ENCODE results near the gene PPP1R13B. TPM values are rescaled to one million over a fixed set of nuclear protein-coding genes. Genes with fewer than 3 reads are reported as not detected.
A peak's percentile ranks its signal among the peaks of the same experiment; 100 is the strongest.
"Not testable (repeated sequence)": the region's sequence is repeated elsewhere in the genome, so short reads cannot be mapped to it uniquely, and the experiment has no call there.

Gene PPP1R13B
- total RNA-seq, 1 donor from 2014 or later: 35.9 TPM

DNA sequence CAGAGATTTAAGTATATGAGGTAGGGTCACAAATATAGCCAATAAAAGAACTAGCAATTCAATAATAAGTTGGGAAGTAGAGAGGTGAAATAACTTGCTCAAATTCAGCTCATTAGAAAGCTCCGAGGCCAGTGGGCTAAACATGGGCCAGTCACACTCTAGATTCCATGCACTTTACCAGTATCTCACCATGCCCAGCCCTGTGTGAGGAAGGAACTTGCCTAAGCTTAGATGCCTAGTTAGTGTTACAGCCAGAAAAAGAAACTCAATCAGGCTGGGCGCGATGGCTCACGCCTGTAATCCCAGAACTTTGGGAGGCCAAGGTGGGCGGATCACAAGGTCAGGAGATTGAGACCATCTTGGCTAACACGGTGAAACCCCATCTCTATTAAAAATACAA lies 71.1 kb downstream of the PPP1R13B start:
- not testable (repeated sequence) for ATAC-seq

DNA sequence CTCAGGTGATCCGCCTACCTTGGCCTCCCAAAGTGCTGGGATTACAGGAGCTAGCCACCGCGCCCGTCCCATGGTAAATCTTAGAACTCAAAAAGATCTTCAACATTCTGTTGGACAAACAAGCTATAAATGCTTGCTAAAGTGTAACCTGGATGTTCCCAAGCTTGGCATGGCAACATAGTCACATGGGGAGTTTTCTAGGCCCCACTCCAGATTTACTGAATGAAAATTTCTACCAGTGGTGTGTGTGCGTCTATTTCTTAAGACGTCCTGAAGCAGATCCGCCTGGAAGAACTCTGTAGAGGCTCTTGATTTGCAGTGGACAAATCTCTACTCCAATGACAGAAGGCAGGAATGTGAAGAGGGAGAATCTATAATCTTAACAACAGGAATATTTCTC lies 71.9 kb downstream of the PPP1R13B start:
- ATAC-seq: no peak

DNA sequence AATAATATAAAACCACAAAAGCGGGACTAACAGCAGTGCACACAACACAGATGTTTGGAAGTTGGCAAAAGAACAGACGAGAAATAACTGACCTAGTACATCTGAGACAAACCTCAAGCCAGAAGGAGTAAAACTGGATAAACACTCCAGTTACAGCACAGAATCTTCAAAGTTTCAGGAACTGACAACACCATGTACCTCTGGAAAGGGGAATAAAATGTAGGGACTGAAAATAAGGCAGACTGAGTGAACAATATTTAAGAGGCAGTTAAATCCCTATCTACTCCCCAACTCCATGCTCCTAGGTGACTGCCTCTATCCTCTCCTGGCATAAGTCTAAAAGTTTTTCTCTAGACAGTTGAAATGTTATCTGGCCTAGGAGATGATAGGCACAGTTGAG lies 73.9 kb downstream of the PPP1R13B start:
- no peak for ATAC-seq

DNA sequence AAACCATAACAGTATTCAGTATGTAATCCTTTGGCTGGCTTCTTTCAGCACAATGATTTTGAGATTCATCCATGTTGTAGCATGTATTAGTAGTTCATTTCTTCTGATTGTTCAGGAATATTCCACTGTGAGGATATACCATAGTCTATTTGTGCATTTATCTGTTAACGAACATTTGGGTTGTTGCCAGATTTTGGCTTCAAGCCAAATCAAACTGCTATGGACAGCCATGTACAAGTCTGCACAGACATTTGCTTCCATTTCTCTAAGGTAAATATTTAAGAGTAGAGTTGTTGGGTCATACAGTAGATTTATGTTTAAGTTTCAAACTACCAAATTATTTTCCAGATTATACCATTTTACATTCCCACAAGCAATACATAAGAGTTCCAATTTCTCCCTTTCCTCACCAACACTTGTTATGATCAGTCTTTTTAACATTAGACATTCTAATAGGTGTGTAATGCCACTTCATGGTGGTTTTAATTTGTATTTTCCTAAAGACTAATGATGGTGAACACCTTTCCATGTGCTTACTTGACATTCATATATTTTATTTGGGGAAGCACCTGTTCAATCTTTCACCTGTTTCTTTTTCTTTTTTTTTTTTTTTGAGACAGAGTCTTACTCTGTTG lies 75.2 kb downstream of the PPP1R13B start:
- no peak for ATAC-seq

DNA sequence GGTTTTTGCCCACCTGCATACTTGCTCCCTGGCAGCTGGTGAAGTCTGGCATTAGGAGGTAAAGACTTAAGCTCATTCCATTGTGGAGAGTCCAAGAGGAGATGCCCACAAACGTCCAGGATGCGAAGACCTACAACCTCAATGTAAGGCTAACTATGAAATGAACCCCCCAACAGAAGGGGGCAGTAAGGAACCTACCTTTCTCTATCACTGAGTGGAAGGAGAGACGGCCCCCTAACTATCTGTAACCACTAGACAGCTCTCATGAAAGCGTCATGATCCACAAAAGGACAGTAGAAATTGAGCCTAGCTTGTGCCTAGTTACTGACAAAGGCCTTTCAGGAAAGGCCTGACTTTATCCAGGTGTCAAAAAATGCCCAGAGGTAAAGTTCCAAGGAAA lies 76.5 kb downstream of the PPP1R13B start:
- no peak for ATAC-seq

DNA sequence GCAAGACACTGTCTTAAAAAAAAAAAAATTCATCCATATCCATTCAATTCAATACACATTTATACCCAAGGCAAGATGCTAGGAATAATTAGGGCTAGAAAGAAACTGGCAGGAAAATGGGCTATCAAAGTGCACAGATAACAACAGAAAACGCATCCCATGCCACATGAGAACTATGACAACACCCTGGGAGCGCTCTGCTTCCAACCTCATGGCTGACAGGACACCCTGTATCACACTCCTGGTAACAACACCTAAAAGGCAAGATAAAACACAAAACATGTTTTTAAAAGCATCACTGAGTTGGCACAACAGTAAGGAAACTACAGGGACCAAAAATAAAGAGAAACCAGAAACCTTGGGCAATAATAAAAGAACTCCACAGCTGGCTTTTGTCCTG lies 76.9 kb downstream of the PPP1R13B start:
- no peak for ATAC-seq

DNA sequence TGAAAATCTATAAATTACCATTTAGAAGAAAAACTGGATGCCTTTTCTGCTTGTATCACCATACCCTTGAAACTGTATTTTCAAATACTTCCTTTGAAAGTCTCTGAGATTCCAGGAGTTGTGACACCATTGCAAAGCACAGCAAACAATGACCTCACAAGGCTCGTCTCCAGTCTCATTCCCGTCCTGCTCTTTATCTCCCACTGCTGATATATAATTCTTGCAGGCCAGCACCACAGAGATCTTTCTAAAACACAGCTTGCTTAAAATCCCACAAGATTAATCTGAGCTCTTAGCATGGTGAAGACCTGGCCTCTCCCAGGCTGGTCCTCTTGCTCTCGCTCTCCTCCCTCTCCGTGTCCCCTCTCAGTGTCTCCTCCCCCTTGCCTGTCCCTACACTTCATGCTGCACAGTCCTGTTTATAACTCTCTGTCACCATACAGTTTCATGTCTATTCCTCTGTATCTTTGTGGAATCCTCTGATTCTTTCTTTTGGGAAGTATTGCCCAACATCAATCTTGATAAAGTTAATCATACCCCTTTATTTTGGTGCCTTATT lies 80.0 kb downstream of the PPP1R13B start:
- ATAC-seq: no peak

DNA sequence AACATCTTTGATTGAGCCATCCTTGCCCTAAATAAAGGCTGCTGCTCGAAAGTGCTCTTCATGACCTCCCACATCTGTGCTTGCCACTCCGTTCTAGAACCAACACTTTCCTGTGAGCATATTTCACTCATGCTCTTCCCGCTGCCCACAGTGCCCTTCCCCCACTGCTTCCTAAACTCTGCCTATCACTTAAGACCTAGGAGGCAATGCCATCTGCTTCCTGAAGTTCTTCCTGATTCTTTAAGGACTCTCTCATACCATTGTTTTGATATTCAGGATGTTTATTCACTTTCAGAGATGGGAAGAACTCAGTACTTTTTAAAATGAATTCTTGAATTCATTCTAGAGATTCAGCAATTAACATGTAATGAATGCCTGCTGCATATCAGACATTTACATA lies 81.8 kb downstream of the PPP1R13B start:
- no peak for ATAC-seq

DNA sequence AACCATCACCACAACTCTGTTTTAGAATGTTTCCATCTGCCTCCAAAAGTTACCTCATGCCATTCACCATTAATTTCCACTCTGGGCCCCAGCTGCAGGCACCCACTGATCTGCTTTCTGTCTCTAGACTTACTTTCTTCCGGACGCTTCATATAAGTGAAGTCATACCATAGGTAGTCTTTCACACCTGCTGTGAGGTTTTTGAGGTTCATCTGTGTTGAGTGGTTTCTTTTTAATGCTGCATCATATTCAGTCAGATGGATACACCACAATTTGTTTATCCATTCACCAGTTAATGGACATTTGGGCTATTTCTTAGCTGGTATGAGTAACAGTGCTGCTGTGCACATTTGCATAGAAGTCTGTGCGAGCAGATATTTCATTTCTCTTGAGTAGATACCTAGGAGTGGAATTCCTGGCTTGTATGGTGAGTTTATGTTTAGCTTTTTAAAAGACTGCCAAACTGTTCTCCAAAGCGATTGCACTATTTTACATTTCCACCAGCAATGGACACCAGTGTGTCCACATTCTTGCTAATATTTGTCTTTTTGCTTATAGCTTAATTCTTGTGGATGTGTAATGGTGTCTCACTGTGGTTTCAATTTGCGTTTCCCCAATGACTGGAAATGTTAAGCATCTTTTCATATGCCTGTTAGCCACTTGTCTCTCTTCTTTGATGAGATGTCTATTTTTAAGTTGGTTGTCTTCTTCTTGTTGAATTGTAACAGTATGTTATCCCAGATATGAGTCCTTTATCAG lies 83.5 kb downstream of the PPP1R13B start:
- ATAC-seq: no peak

DNA sequence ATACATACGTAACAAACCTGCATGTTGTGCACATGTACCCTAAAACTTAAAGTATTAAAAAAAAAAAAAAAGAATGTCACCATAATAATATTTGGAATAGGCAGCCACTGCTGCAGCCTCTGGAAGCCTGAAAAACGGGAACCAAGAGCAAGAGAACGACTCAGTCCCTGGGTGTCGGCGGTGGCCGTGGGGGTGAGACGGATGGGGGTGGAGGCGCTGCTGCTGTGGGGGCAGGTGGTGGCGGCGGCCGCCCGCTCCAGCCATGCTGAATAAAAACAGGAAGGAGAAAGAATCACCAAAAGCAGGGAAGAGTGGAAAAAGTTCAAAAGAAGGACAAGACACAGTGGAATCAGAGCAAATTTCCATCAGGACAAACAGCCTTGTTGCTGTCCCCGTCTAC lies 84.8 kb downstream of the PPP1R13B start:
- no peak for ATAC-seq

DNA sequence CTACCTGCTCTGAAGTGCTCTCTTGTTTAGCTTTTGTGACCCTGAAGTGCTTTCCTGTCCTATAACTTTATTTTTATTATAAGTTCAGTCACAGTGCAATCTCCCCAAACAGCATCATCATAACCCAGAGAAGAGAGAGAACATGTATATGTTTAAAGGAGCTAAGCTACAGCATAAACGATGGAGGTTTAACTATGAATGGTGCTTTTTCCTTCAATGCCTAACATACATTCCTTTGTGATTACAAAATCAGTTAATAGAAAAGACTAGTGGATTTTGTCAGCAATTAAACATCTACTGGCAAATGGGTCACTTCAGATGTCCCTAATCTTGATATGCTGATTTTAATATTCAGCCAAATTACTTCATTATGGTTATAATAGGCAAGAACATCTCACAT lies 85.3 kb downstream of the PPP1R13B start:
- ATAC-seq: no peak

DNA sequence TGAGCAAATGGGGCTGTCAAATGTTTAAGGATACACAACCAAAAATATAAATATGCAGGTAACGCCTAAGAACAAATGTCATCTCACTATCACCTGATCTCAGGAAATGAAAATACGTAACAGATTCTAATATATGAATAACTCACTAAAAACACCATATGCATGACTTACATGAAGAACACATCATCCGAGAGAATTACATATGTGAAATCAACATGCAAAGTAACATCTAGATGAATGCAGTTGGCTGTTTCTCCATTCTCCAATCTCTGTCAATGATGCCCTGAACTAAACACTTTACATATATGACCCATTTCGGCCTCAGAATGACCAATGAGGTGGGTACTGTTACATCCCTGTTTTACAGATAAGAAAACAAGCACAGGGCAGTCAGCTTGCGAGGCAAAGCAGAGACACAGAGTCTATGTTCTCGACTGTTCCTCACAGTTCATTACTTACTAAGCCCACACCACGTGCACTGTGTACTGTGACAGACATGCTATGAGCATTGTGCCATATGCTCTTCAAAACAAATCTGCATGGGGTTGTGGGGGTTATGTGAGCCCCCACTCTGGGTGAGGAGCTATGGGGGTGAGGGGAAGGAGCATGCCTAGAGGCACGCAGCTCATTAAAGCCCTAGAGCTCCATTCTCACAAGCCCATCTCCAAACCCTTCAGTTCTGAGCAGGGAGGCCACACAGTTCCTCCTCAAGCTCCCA lies 89.2 kb downstream of the PPP1R13B start:
- peak; percentile 26 for ATAC-seq

DNA sequence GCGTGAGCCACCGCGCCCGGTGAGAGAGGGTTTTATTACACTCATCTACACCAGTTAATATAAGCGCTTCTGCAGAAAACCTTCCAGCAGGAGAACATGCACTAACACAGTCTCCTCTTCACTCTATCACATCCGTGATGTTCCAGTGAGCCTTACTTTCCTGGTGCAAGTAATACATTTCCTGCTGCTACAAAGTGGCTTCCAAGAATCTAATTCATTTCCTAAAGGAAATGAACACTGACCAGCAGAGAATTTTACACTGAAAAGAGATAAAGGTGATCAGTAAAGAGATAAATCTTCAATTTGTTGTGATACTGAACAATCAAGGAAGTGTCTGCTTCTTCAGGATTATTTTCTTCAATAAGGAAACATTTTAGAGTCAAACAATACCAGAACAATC lies 92.3 kb downstream of the PPP1R13B start:
- no peak for ATAC-seq

DNA sequence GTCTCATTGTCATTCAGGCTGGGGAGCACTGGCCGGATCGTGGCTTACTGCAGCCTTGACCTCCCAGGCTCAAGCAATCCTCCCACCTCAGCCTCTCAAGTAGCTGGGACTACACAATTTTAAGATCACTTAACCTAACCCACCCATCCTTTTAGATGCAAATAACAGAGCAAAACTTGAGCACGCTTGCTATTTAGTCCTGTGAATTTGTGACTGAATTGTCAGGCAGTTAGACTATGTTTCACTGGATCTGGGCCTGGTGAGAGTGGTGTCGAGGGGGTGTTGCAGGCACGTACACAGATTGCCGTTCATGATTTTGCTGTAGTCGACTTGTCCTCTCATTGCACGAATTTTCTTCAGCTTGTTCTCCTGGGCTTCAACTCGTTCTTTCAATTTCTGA lies 93.6 kb downstream of the PPP1R13B start:
- no peak for ATAC-seq

DNA sequence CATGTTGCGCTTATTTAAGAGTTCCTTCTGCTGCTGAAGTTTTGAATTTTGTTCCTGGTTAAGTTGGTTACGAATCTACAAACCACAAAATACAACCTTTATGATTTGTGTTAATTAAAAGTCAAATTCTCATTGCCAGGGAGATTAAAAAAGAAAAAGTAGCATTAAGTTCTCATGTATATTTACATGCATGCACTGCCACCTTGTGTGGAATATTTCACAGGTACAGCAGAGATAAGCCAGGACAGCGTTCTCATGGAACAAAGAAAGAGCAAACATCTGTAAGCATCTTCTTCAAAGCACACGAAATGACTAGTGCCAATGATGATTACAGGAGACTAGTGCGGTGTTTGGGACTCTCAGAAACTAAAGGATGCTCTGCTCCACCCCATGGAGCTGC lies 97.5 kb downstream of the PPP1R13B start:
- ATAC-seq: no peak

DNA sequence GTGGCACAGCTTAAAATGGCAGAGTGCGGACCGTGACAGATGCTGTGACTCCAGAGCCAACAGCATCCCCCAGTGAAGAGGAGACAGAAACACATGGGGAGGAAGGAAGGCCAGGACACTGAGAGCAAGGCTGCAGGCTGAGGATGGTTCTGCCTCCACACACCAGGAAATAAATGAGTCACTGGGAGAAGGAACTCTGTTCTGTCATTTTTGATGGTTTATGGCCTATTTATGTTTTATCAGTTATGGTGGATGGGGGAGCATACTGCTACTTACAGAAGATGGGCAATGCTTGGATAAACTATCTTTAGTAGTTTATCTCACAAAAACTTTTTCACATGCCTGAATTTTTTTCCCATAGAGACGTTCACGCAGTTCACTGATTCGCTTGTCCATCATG lies 97.9 kb downstream of the PPP1R13B start:
- no peak for ATAC-seq

DNA sequence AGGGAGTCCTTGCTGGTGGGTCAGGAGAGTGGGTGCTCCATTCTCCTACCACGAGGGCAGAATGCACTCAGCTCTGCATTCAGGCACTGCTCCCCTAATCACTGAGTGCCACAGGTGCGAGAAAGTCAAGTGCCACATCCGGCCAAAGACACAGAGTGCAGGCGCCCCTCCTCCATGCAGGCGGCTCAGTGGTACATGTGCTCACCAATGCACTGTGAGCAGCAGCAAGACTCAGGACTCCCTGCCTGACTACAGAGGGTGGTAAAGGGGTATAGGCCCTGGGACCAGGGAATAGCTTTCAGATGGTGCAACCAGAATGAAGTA lies 98.9 kb downstream of the PPP1R13B start:
- ATAC-seq: no peak

DNA sequence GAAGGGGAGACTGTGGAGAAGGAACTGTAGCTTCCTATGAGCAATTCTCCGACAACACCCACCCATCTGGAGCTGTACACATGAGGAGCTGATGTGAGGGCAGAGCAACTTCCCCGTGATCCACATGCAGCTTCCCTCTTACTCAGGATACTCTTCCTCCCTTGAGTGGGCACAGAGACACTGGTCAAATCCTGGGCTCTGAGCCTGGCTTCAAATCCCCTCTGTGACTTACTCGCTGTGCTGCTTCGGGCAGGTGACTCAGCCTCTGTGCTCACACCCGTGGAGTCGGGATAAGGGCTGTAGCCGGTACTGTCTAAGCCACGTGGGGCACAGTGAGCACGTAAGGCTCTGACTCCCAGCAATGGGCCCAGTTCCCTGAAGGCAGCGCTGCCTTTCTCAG lies 100.7 kb downstream of the PPP1R13B start:
- ATAC-seq: peak; percentile 88

DNA sequence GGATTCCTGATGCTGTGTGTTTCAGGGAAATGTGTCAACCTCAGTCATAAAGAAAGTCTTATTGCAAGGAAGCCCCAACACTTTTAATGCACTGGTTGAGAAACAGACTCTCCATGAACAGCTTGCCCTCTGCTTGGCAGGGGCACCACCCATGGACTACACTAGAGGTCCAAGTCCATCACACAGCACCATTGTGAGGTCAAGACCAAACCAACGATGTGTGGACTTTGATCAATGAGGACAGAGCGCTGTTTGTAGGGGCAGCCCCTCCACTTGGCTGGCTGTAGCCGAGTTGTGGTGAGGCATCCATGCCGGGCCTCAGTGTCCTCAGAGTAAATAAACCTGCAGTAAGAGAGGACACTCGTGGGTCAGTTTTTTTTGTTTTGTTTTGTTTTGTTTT lies 102.0 kb downstream of the PPP1R13B start:
- no peak for ATAC-seq

DNA sequence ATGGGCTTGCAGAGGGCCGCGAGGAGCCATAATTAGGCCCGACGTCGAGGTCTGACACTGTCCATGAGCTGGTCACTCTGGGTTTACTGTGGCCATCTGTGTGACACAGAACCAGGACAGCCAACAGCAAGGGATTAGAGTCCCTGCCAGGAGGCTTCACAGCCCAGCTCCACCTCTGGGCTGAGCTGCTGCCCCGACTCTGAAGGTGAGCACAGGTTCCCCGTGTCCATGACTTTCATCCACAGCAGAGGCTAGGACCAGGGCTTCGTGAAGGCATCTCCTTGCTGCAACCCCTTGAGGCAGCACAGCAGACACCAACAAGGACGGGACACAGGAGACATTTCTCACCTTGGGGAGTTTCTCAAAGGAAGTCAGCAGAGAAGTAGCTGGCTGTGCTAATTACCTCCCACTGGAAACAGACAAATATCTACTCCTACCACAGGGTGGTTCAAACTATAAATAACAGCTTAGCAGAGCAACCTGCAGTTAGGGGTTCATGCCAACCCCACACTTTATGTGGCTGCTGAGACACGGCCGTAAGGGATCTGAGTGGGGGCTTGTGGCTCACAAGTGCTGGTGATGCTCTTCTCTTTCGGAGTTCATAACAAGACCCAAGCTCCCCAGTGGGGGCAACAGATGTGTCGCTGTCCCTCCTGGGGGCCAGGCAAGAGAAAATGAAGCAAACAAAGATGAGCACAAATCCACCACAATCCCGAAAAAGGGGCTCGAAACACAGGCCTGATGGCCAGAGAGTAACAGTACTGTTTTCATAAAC lies 102.6 kb downstream of the PPP1R13B start:
- no peak for ATAC-seq

DNA sequence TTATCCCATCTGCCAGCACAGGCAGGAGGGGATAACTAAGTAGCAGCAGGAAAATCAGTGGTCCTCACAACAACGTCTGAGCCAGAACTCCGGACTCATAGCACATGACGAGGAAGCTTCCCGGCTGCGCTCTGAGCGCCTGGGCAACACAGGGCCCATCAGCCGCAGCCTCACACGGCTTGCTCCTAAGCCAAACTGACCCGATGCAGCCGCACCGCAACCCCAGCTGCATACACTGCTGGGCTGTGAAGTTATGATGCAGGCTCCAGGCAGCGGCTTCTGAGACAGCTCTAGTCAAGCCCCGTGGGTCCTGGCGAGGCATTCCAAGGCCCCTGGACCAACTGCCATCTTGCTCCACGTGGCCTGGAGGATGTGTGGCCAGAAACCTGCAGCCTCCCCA lies 103.7 kb downstream of the PPP1R13B start:
- ATAC-seq: no peak

DNA sequence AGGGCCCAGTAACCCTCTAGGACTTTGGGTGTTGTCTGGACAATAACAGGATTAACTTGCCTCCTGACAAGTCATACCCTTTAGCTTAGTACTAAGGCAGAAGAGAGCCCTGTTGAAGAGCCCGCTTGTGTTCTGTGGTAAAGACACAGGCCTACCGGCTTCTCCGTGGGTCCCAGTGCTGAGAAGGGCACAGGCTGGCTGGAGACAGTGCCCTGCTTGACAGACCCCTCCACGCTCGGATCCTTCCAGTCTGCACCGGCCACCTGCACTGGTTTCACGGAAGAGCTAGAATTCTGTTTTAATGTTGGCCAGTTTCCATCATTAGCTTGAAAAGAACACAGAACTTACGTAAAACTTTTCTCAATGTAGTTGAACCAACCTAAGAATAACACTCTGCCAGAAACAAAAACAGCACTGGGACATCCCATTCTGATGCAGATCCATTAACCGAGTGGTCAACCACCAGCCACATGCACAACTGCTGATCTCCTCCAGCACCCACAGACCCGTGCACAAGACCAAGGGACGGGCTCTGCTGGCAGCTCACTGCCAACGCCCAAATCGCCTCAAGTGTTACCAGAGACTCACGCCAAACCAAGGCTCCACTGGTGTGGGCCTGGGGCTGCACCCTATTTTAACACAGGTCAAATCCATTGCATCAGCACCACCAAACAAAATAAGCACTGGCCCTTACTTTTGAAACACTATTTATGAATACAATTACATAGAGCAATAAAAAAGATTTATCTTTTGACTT lies 104.7 kb downstream of the PPP1R13B start:
- peak; percentile 22 for ATAC-seq

Data from esophagus mucosa (tissue), 1 donor.